Caco-2 (cell line): ENCODE measurements around the gene HSD17B4. TPM values are rescaled to one million over a fixed set of nuclear protein-coding genes. Genes with fewer than 3 reads are reported as not detected.

Experiments
- BruUV-seq: library from RNA; stranded (reverse); fragments of 400-500 nt; replicated peaks from 2 replicates; lab custom pipeline; 2021; lab: Mats Ljungman, UMichigan
- CTCF ChIA-PET: fragments of 300-600 bp; sonication (Branson Sonifier 250); formaldehyde crosslinking; loops from one replicate; lab custom pipeline; 2022; ENCODE audit warnings: antibody characterized with exemption; lab: Charles Lee
- POLR2A ChIA-PET: fragments of 300-600 bp; sonication (Branson Sonifier 250); formaldehyde crosslinking; loops from one replicate; lab custom pipeline; 2022; ENCODE audit warnings: antibody characterized with exemption; lab: Charles Lee
- DNase-seq, 2 experiments: peaks; one replicate each; pipeline versions ENCODE4 v3.0.0 to v3.0.0-alpha.2; 2020 to 2022
- H3K27me3 ChIP-seq: replicated peaks from 2 replicates; pipeline ENCODE4 v1.6.0; 2011; ENCODE audit warnings: low read length; ENCODE audit not compliant: control insufficient read depth, insufficient read depth
- H3K36me3 ChIP-seq: 2 replicates; pipeline ENCODE4 v1.5.1; 2011; ENCODE audit warnings: low read length; ENCODE audit not compliant: control insufficient read depth, insufficient read depth
- H3K4me1 ChIP-seq: fragments of 250-450 bp; sonication (Bioruptor Pico); 2 replicates; pipeline ENCODE4 v1.5.1; 2020; ENCODE audit warnings: mild to moderate bottlenecking
- H3K4me3 ChIP-seq: 2 replicates; pipeline ENCODE4 v1.5.1; 2011; ENCODE audit warnings: low read depth, mild to moderate bottlenecking, control low read depth, low read length
- H3K9me3 ChIP-seq: fragments of 250-450 bp; sonication (Bioruptor Pico); 2 replicates; pipeline ENCODE4 v1.5.1; 2020; ENCODE audit warnings: mild to moderate bottlenecking, moderate library complexity
- H3K27ac Mint-ChIP-seq: one replicate; pipeline ENCODE4 v1.8.0; 2022; ENCODE audit warnings: mixed read lengths; ENCODE audit not compliant: unreplicated experiment
- H3K27me3 Mint-ChIP-seq: one replicate; pipeline ENCODE4 v1.8.0; 2022; ENCODE audit warnings: mixed read lengths; ENCODE audit not compliant: insufficient read depth, unreplicated experiment
- H3K36me3 Mint-ChIP-seq: one replicate; pipeline ENCODE4 v1.8.0; 2022; ENCODE audit warnings: mild to moderate bottlenecking, mixed read lengths; ENCODE audit not compliant: insufficient read depth, unreplicated experiment
- H3K4me1 Mint-ChIP-seq: one replicate; pipeline ENCODE4 v1.8.0; 2022; ENCODE audit warnings: low read depth, mixed read lengths; ENCODE audit not compliant: unreplicated experiment
- H3K4me3 Mint-ChIP-seq: one replicate; pipeline ENCODE4 v1.8.0; 2022; ENCODE audit warnings: mild to moderate bottlenecking, moderate library complexity, mixed read lengths; ENCODE audit not compliant: unreplicated experiment
- H3K9me3 Mint-ChIP-seq: one replicate; pipeline ENCODE4 v1.8.0; 2022; ENCODE audit warnings: mixed read lengths; ENCODE audit not compliant: unreplicated experiment
- intact Hi-C: fragments of 100-400 bp; cut with micrococcal nuclease; formaldehyde crosslinking; loops from one replicate; pipeline ENCODE4 v1.10.0; 2022; ENCODE audit not compliant: unreplicated experiment
- total RNA-seq: library from RNA; stranded (reverse); gene quantifications from 2 replicates; pipeline ENCODE4 v1.2.3, GENCODE V29; 2022
- TF ChIP-seq, protein P1 (sequence below), 2 experiments: fragments of 200-600 bp in 1 of 2; IDR thresholded peaks; 1 replicate in 1 of 2; 2 replicates in 1 of 2; pipeline versions ENCODE4 v1.5.1 to v1.8.0; 2011 to 2022; ENCODE audit warnings: antibody characterized with exemption in 1 of 2, control low read depth in 1 of 2, inconsistent platforms in 1 of 2, low read depth in 1 of 2, low read length in 1 of 2, mild to moderate bottlenecking in 1 of 2, moderate library complexity in 1 of 2; ENCODE audit not compliant: insufficient read depth in 1 of 2, severe bottlenecking in 1 of 2, unreplicated experiment in 1 of 2

HSD17B4 gene
- total RNA-seq, 1 experiment from 2014 or later: 172 TPM

DNA sequence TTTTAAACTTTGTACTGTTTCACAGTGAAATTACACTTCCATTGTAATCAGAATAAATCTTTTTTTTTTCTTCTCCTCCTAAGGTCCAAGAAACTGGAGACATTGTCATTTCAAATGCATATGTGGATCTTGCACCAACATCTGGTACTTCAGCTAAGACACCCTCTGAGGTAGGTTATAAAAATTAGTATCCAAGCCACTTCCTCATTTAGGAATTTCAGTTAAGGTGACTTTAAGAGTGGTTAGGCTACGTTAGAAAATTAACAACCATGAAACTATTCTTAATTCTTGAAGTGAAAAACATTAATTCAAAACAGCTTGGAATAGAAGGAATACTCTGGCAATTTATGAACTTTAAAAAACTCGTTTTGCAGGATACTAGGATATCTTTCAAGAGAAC lies 77.5 kb downstream of the HSD17B4 start:
- H3K27me3 ChIP-seq: no peaks in the 10 kb centered on the region
- no peak overlapping the region for H3K4me3 ChIP-seq
- Mint-ChIP-seq H3K4me1 (peaks cover 15% of the 10 kb centered on the region), H3K9me3 (no peaks in the 10 kb centered on the region), H3K27ac (no peak overlapping the region), H3K4me3 (no peak overlapping the region), H3K27me3 (no peaks in the 10 kb centered on the region), H3K36me3 (peaks cover 20% of the 10 kb centered on the region)
- peaks cover 5% of the 10 kb centered on the region for H3K4me1 ChIP-seq
- CTCF ChIA-PET: no interaction called here
- TF ChIP-seq, protein P1, sequence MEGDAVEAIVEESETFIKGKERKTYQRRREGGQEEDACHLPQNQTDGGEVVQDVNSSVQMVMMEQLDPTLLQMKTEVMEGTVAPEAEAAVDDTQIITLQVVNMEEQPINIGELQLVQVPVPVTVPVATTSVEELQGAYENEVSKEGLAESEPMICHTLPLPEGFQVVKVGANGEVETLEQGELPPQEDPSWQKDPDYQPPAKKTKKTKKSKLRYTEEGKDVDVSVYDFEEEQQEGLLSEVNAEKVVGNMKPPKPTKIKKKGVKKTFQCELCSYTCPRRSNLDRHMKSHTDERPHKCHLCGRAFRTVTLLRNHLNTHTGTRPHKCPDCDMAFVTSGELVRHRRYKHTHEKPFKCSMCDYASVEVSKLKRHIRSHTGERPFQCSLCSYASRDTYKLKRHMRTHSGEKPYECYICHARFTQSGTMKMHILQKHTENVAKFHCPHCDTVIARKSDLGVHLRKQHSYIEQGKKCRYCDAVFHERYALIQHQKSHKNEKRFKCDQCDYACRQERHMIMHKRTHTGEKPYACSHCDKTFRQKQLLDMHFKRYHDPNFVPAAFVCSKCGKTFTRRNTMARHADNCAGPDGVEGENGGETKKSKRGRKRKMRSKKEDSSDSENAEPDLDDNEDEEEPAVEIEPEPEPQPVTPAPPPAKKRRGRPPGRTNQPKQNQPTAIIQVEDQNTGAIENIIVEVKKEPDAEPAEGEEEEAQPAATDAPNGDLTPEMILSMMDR (IDR thresholded peaks at IDR 0.05; ENCODE audit: insufficient read depth in 1 of 2, low read depth in 1 of 2, low read length in 1 of 2, severe bottlenecking in 1 of 2, unreplicated experiment in 1 of 2): no peak
- no peaks in the 10 kb centered on the region for H3K36me3 ChIP-seq
- H3K9me3 ChIP-seq: no peaks in the 10 kb centered on the region
- no TSS peak for BruUV-seq
- no peak for DNase-seq
- intact Hi-C loops: no loop called here
- POLR2A ChIA-PET: interaction anchor here (0.7 kb wide), 1 partner anchor 625 kb away, joined by 4 read pairs; no protein-coding TSS in a partner anchor

DNA sequence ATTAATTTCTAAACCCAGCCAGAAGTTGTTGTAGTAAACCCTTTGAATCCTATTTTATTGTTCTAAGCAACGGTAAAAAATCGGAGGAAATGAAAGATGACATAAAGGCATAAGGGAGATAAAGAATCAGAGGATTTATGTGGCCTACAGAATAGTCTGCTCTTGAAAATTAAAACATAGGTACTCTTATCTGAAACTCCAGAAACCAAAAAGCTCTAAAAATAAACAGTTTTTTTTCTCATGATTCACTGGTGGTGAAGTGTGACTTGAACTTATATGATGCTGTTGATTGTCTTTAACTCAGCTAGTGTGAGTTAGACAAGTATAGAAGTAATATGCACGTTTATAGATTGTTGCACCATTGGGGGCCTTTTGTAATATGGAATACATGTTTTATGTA lies 80.3 kb downstream of the HSD17B4 start:
- H3K36me3 Mint-ChIP-seq: peaks cover 16% of the 10 kb centered on the region
- H3K27ac Mint-ChIP-seq: no peak overlapping the region
- peaks cover 12% of the 10 kb centered on the region for H3K4me1 Mint-ChIP-seq
- no peak for DNase-seq
- H3K27me3 ChIP-seq: no peaks in the 10 kb centered on the region
- no TSS peak for BruUV-seq
- H3K9me3 ChIP-seq: no peaks in the 10 kb centered on the region
- H3K36me3 ChIP-seq: no peaks in the 10 kb centered on the region; the same call in 1 of the 2 replicates
- no peaks in the 10 kb centered on the region for H3K27me3 Mint-ChIP-seq
- TF ChIP-seq, protein P1 (IDR thresholded peaks at IDR 0.05; ENCODE audit: insufficient read depth in 1 of 2, low read depth in 1 of 2, low read length in 1 of 2, severe bottlenecking in 1 of 2, unreplicated experiment in 1 of 2): no peak
- no peak overlapping the region for H3K4me3 Mint-ChIP-seq
- peaks cover 4% of the 10 kb centered on the region; the same call in 1 of the 2 replicates for H3K4me1 ChIP-seq
- ChIA-PET CTCF (no interaction called here), POLR2A (no interaction called here)
- intact Hi-C loops: no loop called here
- no peak overlapping the region for H3K4me3 ChIP-seq
- no peaks in the 10 kb centered on the region for H3K9me3 Mint-ChIP-seq

DNA sequence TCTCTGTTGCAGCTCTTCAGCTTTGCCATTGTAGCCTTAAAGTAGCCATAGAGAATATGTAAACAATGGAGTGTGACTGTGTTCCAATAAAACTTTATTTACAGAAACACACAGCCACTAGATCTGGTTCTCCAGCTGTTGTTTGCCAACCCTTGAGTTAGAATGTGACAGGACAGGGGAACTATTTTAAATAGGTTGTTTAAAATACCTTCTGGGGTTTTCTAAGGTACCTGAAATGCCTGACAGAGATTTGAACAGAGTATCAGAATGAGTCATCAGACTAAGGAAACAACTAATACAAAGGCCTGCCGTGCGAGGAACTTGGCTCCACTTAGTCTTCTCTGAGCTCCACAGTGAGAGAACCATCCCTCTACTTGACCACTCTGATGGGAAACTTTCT lies 85.4 kb downstream of the HSD17B4 start:
- intact Hi-C loops: no loop called here
- H3K27ac Mint-ChIP-seq: peak overlapping the region; percentile 60
- BruUV-seq: no TSS peak
- H3K36me3 Mint-ChIP-seq: peaks cover 17% of the 10 kb centered on the region
- TF ChIP-seq, protein P1 (IDR thresholded peaks at IDR 0.05; ENCODE audit: insufficient read depth in 1 of 2, low read depth in 1 of 2, low read length in 1 of 2, severe bottlenecking in 1 of 2, unreplicated experiment in 1 of 2): no peak
- peaks cover 15% of the 10 kb centered on the region for H3K4me1 Mint-ChIP-seq
- Histone ChIP-seq H3K4me1 (peaks cover 8% of the 10 kb centered on the region; the same call in 1 of the 2 replicates), H3K27me3 (no peaks in the 10 kb centered on the region), H3K9me3 (no peaks in the 10 kb centered on the region), H3K4me3 (no peak overlapping the region), H3K36me3 (peaks cover 3% of the 10 kb centered on the region; the same call in 1 of the 2 replicates)
- H3K4me3 Mint-ChIP-seq: no peak overlapping the region
- no peaks in the 10 kb centered on the region for H3K9me3 Mint-ChIP-seq
- POLR2A ChIA-PET: interaction anchor here (1.1 kb wide), 1 partner anchor 13 kb away, joined by 3 read pairs; no protein-coding TSS in a partner anchor
- no peaks in the 10 kb centered on the region for H3K27me3 Mint-ChIP-seq
- CTCF ChIA-PET: no interaction called here
- DNase-seq: peak in 1 of 2 experiments; percentile 39
